ENCODE measurements around the gene LONRF3. TPM values are rescaled to one million over a fixed set of nuclear protein-coding genes. Genes with fewer than 3 reads are reported as not detected.

The LONRF3 gene
- total RNA-seq, 4 donors from 2014 or later, result 1.2 to 4.1 (median 1.8) TPM

GRCh38 chrX:118968031-118968430 is 6.4 kb upstream of the LONRF3 start:
- no peaks in the 10 kb centered on the region for H3K9me3 ChIP-seq
- H3K36me3 ChIP-seq, result no peaks in the 10 kb centered on the region
- TF ChIP-seq CTCF (IDR thresholded peaks at IDR 0.05) (no peak), POLR2AphosphoS5 (IDR thresholded peaks at IDR 0.05) (no peak), POLR2A (IDR thresholded peaks at IDR 0.05) (no peak), EP300 (IDR thresholded peaks at IDR 0.05) (no peak)
- H3K27ac ChIP-seq, result no peak overlapping the region
- no peaks in the 10 kb centered on the region for H3K4me1 ChIP-seq
- no peak for DNase-seq (ENCODE audit: low spot score in 2 of 2)
- H3K4me3 ChIP-seq, result no peak overlapping the region
- 60% methylated on average over 8 of the region's 8 CpGs for whole genome bisulfite sequencing
- H3K27me3 ChIP-seq, result peaks cover under 1% of the 10 kb centered on the region

GRCh38 chrX:118971552-118971951 is 2.9 kb upstream of the LONRF3 start:
- no peak overlapping the region for H3K27ac ChIP-seq
- WGBS, result 43% methylated on average over 3 of the region's 3 CpGs
- H3K4me1 ChIP-seq, result peaks cover 21% of the 10 kb centered on the region
- H3K27me3 ChIP-seq, result peaks cover 9% of the 10 kb centered on the region
- TF ChIP-seq POLR2AphosphoS5 (IDR thresholded peaks at IDR 0.05), result no peak
- no peak for TF ChIP-seq CTCF (IDR thresholded peaks at IDR 0.05)
- TF ChIP-seq EP300 (IDR thresholded peaks at IDR 0.05), result no peak
- no peak for TF ChIP-seq POLR2A (IDR thresholded peaks at IDR 0.05)
- DNase-seq (ENCODE audit: low spot score in 2 of 2), result no peak
- H3K36me3 ChIP-seq, result no peaks in the 10 kb centered on the region
- H3K4me3 ChIP-seq, result no peak overlapping the region
- H3K9me3 ChIP-seq, result no peaks in the 10 kb centered on the region

- TF ChIP-seq POLR2AphosphoS5 (IDR thresholded peaks at IDR 0.05) (no peak), EP300 (IDR thresholded peaks at IDR 0.05) (no peak), POLR2A (IDR thresholded peaks at IDR 0.05) (no peak), CTCF (IDR thresholded peaks at IDR 0.05) (no peak)
- peak overlapping the region; percentile 61 for H3K4me3 ChIP-seq
- H3K36me3 ChIP-seq, result no peaks in the 10 kb centered on the region
- H3K27ac ChIP-seq, result no peak overlapping the region
- H3K27me3 ChIP-seq, result peaks cover 9% of the 10 kb centered on the region
- peaks cover 25% of the 10 kb centered on the region for H3K4me1 ChIP-seq
- H3K9me3 ChIP-seq, result no peaks in the 10 kb centered on the region
- DNase-seq (ENCODE audit: low spot score in 2 of 2), result peak; percentile 68 to 77
- WGBS, result 43% methylated on average over 20 of the region's 43 CpGs
Measured at GRCh38 chrX:118973389-118974087, 880 bp upstream of the LONRF3 start.

- peak; percentile 70 to 74 for DNase-seq (ENCODE audit: low spot score in 2 of 2)
- Histone ChIP-seq H3K4me3 (peak overlapping the region; percentile 61), H3K27ac (peak overlapping the region; percentile 75), H3K9me3 (no peaks in the 10 kb centered on the region), H3K4me1 (peaks cover 25% of the 10 kb centered on the region), H3K36me3 (no peaks in the 10 kb centered on the region), H3K27me3 (peaks cover 9% of the 10 kb centered on the region)
- 54% methylated on average over 18 of the region's 82 CpGs for WGBS
- TF ChIP-seq CTCF (IDR thresholded peaks at IDR 0.05) (no peak), EP300 (IDR thresholded peaks at IDR 0.05) (no peak)
Measured at GRCh38 chrX:118974908-118975671, 672 bp downstream of the LONRF3 start.
